Smooth muscle cell (in vitro differentiated cells): ENCODE measurements around the gene RELN. TPM values are rescaled to one million over a fixed set of nuclear protein-coding genes. Genes with fewer than 3 reads are reported as not detected.

ENCODE experiments used
- DNase-seq: peaks from one replicate; lab custom pipeline; 2025; ENCODE audit not compliant: unreplicated experiment; lab: John Stamatoyannopoulos, UW
- H2AFZ ChIP-seq: fragments of 200-600 bp; sonication (generic); 2 replicates; pipeline ENCODE4 v1.6.0; 2016; ENCODE audit warnings: antibody characterized with exemption, low read depth, mild to moderate bottlenecking
- H3F3A ChIP-seq: fragments of 200-600 bp; sonication (generic); 2 replicates; pipeline ENCODE4 v1.6.0; 2017; ENCODE audit warnings: antibody characterized with exemption, low read depth
- H3K27ac ChIP-seq: fragments of 200-600 bp; sonication (generic); 2 replicates; pipeline ENCODE4 v1.5.1; 2016; ENCODE audit warnings: low read depth, mild to moderate bottlenecking
- H3K27me3 ChIP-seq: fragments of 200-600 bp; sonication (generic); 2 replicates; pipeline ENCODE4 v1.6.1; 2016; ENCODE audit warnings: low read depth, mild to moderate bottlenecking
- H3K36me3 ChIP-seq: fragments of 200-600 bp; sonication (generic); 2 replicates; pipeline ENCODE4 v1.5.1; 2016; ENCODE audit warnings: low read depth
- H3K4me1 ChIP-seq: fragments of 200-600 bp; sonication (generic); 2 replicates; pipeline ENCODE4 v1.5.1; 2016; ENCODE audit warnings: low read depth
- H3K4me2 ChIP-seq: fragments of 200-600 bp; sonication (generic); 2 replicates; pipeline ENCODE4 v1.6.0; 2016; ENCODE audit warnings: mild to moderate bottlenecking
- H3K4me3 ChIP-seq: fragments of 200-600 bp; sonication (generic); 2 replicates; pipeline ENCODE4 v1.5.1; 2016; ENCODE audit warnings: mild to moderate bottlenecking
- H3K79me2 ChIP-seq: fragments of 200-600 bp; sonication (generic); 2 replicates; pipeline ENCODE4 v1.6.0; 2016; ENCODE audit warnings: low read depth, mild to moderate bottlenecking
- H3K9ac ChIP-seq: fragments of 200-600 bp; sonication (generic); 2 replicates; pipeline ENCODE4 v1.6.0; 2016; ENCODE audit warnings: low read depth
- H3K9me3 ChIP-seq: fragments of 200-600 bp; sonication (generic); replicated peaks from 2 replicates; pipeline ENCODE4 v1.5.1; 2016; ENCODE audit warnings: low read depth
- H4K20me1 ChIP-seq: fragments of 200-600 bp; sonication (generic); 2 replicates; pipeline ENCODE4 v1.6.0; 2016; ENCODE audit warnings: low read depth
- CTCF ChIP-seq: fragments of 200-600 bp; sonication (generic); IDR thresholded peaks from 2 replicates; pipeline ENCODE4 v1.5.1; 2017; ENCODE audit warnings: borderline replicate concordance, mild to moderate bottlenecking, antibody characterized with exemption; ENCODE audit not compliant: insufficient read depth, poor library complexity, severe bottlenecking
- WGBS: methylation state at CpG from one replicate; pipeline ENCODE4 v1.1.7; 2016; ENCODE audit warnings: low lambda C conversion rate; 5-methylcytosine and 5-hydroxymethylcytosine counted together
- polyA plus RNA-seq: library from polyadenylated mRNA; unstranded; fragments of >200 nt; fragmentation: Nextera tagmentation; extraction: Ambion mirVana; gene quantifications from 2 replicates; pipeline ENCODE4 v1.2.1, GENCODE V29; 2016
- small RNA-seq: library from RNA; depleted of rRNA; stranded (forward); fragments of <200 nt; gene quantifications from one replicate; pipeline ENCODE3, GENCODE V24; 2014
- total RNA-seq: library from RNA; depleted of rRNA; stranded (reverse); fragments of >200 nt; gene quantifications from 2 replicates; pipeline ENCODE4 v1.2.3, GENCODE V29; 2014

RELN gene
- total and polyA plus RNA-seq, 2 experiments from 2014 or later: 0.90 TPM; not detected in 1

- DNase-seq: no peak
- Histone ChIP-seq H3K27me3 (no peaks in the 10 kb centered on the region), H4K20me1 (no peaks in the 10 kb centered on the region), H3K4me3 (no peak overlapping the region), H2AFZ (no peak overlapping the region), H3F3A (no peaks in the 10 kb centered on the region), H3K27ac (no peak overlapping the region), H3K4me1 (no peaks in the 10 kb centered on the region), H3K4me2 (no peak overlapping the region), H3K79me2 (no peaks in the 10 kb centered on the region), H3K36me3 (no peaks in the 10 kb centered on the region), H3K9me3 (no peaks in the 10 kb centered on the region), H3K9ac (no peak overlapping the region)
- WGBS: 87% methylated on average over 3 of the region's 3 CpGs
- TF ChIP-seq CTCF: no peak
These were observed 565.8 kb downstream of the RELN start for GRCh38 chr7:103423467-103424179.

Small RNA genes within 50 kb of the gene (small RNA-seq; reads per million reads assigned to genes)
- gene RF00019: not detected

Other genes starting within 250 kb of the RELN start
- gene ORC5, start 218.4 kb upstream of the RELN start, total RNA-seq: 7.3 and 13.5 TPM in 2 replicates
- 4.6 TPM in 2 replicates for gene ORC5, start 218.4 kb upstream of the RELN start, polyA plus RNA-seq